Esophagus muscularis mucosa (tissue), 4 donors: ENCODE data around the gene ZNF469.

Experiments
- CTCF ChIP-seq, 3 experiments: fragments of 200-600 bp in 2 of 3; fragments of 450-650 bp in 1 of 3; sonication (generic) in 2 of 3; IDR thresholded peaks; one replicate each; pipeline ENCODE4 v1.5.1; 2017 to 2019; ENCODE audit warnings: antibody characterized with exemption in 3 of 3, mild to moderate bottlenecking in 2 of 3, moderate library complexity in 1 of 3
- EP300 ChIP-seq: sonication (generic); formaldehyde crosslinking; IDR thresholded peaks from one replicate; pipeline ENCODE4 v1.6.1; 2017; ENCODE audit warnings: antibody characterized with exemption
- POLR2A ChIP-seq: fragments of 450-650 bp; IDR thresholded peaks from one replicate; pipeline ENCODE4 v1.6.1; 2017; ENCODE audit warnings: antibody characterized with exemption, moderate library complexity, mild to moderate bottlenecking, low read depth

GRCh38 chr16:88355093-88355388, 27.7 kb upstream of the ZNF469 start:
- TF ChIP-seq CTCF (IDR thresholded peaks at IDR 0.05) (no peak), POLR2A (no peak), EP300 (no peak)
